ENCODE data around the gene ST7.

- TF ChIP-seq, protein P1, sequence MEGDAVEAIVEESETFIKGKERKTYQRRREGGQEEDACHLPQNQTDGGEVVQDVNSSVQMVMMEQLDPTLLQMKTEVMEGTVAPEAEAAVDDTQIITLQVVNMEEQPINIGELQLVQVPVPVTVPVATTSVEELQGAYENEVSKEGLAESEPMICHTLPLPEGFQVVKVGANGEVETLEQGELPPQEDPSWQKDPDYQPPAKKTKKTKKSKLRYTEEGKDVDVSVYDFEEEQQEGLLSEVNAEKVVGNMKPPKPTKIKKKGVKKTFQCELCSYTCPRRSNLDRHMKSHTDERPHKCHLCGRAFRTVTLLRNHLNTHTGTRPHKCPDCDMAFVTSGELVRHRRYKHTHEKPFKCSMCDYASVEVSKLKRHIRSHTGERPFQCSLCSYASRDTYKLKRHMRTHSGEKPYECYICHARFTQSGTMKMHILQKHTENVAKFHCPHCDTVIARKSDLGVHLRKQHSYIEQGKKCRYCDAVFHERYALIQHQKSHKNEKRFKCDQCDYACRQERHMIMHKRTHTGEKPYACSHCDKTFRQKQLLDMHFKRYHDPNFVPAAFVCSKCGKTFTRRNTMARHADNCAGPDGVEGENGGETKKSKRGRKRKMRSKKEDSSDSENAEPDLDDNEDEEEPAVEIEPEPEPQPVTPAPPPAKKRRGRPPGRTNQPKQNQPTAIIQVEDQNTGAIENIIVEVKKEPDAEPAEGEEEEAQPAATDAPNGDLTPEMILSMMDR (IDR thresholded peaks at IDR 0.05), result no peak
- no peak for TF ChIP-seq POLR2A (IDR thresholded peaks at IDR 0.05)
- TF ChIP-seq POLR2AphosphoS5 (IDR thresholded peaks at IDR 0.05), result no peak
Observed at GRCh38 chr7:117132321-117133120, 179.2 kb downstream of the ST7 start.

Measured in transverse colon (tissue), 4 donors.